Measurements from ENCODE around the gene REXO5.
A peak's percentile ranks its signal among the peaks of the same experiment; 100 is the strongest.
"Not testable (repeated sequence)": the region's sequence is repeated elsewhere in the genome, so short reads cannot be mapped to it uniquely, and the experiment has no call there.

The REXO5 gene

GRCh38 chr16:20847550-20847949 is 41.2 kb downstream of the REXO5 start:
- no peak for DNase-seq (ENCODE audit: low read depth in 1 of 2, low spot score in 1 of 2)

- DNase-seq (ENCODE audit: low read depth in 1 of 2, low spot score in 1 of 2) = peak; percentile 28 to 54
Measured at GRCh38 chr16:20849589-20850390, 43.5 kb downstream of the REXO5 start.

- DNase-seq (ENCODE audit: low read depth in 1 of 2, low spot score in 1 of 2) = no peak
Measured at GRCh38 chr16:20850981-20851380, 44.7 kb downstream of the REXO5 start.

- DNase-seq (ENCODE audit: low read depth in 1 of 2, low spot score in 1 of 2) = no peak
Measured at GRCh38 chr16:20851601-20852000, 45.3 kb downstream of the REXO5 start.

- DNase-seq (ENCODE audit: low read depth in 1 of 2, low spot score in 1 of 2) = no peak
Measured at GRCh38 chr16:20853143-20853542, 46.8 kb downstream of the REXO5 start.

GRCh38 chr16:20853981-20854620 is 47.8 kb downstream of the REXO5 start:
- no peak for DNase-seq (ENCODE audit: low read depth in 1 of 2, low spot score in 1 of 2)

- DNase-seq (ENCODE audit: low read depth in 1 of 2, low spot score in 1 of 2) = no peak
Measured at GRCh38 chr16:20854963-20855362, 48.6 kb downstream of the REXO5 start.

GRCh38 chr16:20857281-20857680 is 51.0 kb downstream of the REXO5 start:
- DNase-seq (ENCODE audit: low read depth in 1 of 2, low spot score in 1 of 2) = no peak

GRCh38 chr16:20859229-20859628 is 52.9 kb downstream of the REXO5 start:
- DNase-seq (ENCODE audit: low read depth in 1 of 2, low spot score in 1 of 2) = no peak

- no peak for DNase-seq (ENCODE audit: low read depth in 1 of 2, low spot score in 1 of 2)
Measured at GRCh38 chr16:20859699-20860098, 53.4 kb downstream of the REXO5 start.

GRCh38 chr16:20860361-20860760 is 54.0 kb downstream of the REXO5 start:
- DNase-seq (ENCODE audit: low read depth in 1 of 2, low spot score in 1 of 2) = no peak

- not testable (repeated sequence) for DNase-seq (ENCODE audit: low read depth in 1 of 2, low spot score in 1 of 2)
Measured at GRCh38 chr16:20860995-20861394, 54.7 kb downstream of the REXO5 start.

- no peak for DNase-seq (ENCODE audit: low read depth in 1 of 2, low spot score in 1 of 2)
Measured at GRCh38 chr16:20862162-20862960, 56.0 kb downstream of the REXO5 start.

- DNase-seq (ENCODE audit: low read depth in 1 of 2, low spot score in 1 of 2) = not testable (repeated sequence)
Measured at GRCh38 chr16:20864376-20864775, 58.0 kb downstream of the REXO5 start.

- no peak for DNase-seq (ENCODE audit: low read depth in 1 of 2, low spot score in 1 of 2)
Measured at GRCh38 chr16:20865420-20866131, 59.2 kb downstream of the REXO5 start.

GRCh38 chr16:20866145-20866772 is 59.9 kb downstream of the REXO5 start:
- DNase-seq (ENCODE audit: low read depth in 1 of 2, low spot score in 1 of 2) = no peak

- DNase-seq (ENCODE audit: low read depth in 1 of 2, low spot score in 1 of 2) = no peak
Measured at GRCh38 chr16:20866801-20867200, 60.5 kb downstream of the REXO5 start.

- DNase-seq (ENCODE audit: low read depth in 1 of 2, low spot score in 1 of 2) = no peak
Measured at GRCh38 chr16:20867585-20867984, 61.3 kb downstream of the REXO5 start.

GRCh38 chr16:20868890-20869289 is 62.6 kb downstream of the REXO5 start:
- no peak for DNase-seq (ENCODE audit: low read depth in 1 of 2, low spot score in 1 of 2)

GRCh38 chr16:20870122-20870820 is 63.9 kb downstream of the REXO5 start:
- no peak for DNase-seq (ENCODE audit: low read depth in 1 of 2, low spot score in 1 of 2)
